Gastroesophageal sphincter (tissue), 3 donors: ENCODE results near the gene FHIT.

Experiments
- CTCF ChIP-seq, 4 experiments: fragments of 200-600 bp in 2 of 4; fragments of 450-650 bp in 2 of 4; sonication (generic) in 1 of 4; IDR thresholded peaks; one replicate each; pipeline ENCODE4 v1.5.1; 2017 to 2019; ENCODE audit warnings: antibody characterized with exemption in 4 of 4, mild to moderate bottlenecking in 2 of 4, moderate library complexity in 2 of 4
- EP300 ChIP-seq: sonication (generic); formaldehyde crosslinking; IDR thresholded peaks from one replicate; pipeline ENCODE4 v1.6.1; 2017; ENCODE audit warnings: antibody characterized with exemption, mild to moderate bottlenecking
- POLR2A ChIP-seq, 2 donors: fragments of 450-650 bp; IDR thresholded peaks; one replicate each; pipeline ENCODE4 v1.6.1; 2017; ENCODE audit warnings: antibody characterized with exemption in 2 of 2, mild to moderate bottlenecking in 2 of 2, moderate library complexity in 1 of 2
- POLR2AphosphoS5 ChIP-seq: sonication (generic); formaldehyde crosslinking; IDR thresholded peaks from one replicate; pipeline ENCODE4 v1.6.1; 2017; ENCODE audit warnings: antibody characterized with exemption

DNA sequence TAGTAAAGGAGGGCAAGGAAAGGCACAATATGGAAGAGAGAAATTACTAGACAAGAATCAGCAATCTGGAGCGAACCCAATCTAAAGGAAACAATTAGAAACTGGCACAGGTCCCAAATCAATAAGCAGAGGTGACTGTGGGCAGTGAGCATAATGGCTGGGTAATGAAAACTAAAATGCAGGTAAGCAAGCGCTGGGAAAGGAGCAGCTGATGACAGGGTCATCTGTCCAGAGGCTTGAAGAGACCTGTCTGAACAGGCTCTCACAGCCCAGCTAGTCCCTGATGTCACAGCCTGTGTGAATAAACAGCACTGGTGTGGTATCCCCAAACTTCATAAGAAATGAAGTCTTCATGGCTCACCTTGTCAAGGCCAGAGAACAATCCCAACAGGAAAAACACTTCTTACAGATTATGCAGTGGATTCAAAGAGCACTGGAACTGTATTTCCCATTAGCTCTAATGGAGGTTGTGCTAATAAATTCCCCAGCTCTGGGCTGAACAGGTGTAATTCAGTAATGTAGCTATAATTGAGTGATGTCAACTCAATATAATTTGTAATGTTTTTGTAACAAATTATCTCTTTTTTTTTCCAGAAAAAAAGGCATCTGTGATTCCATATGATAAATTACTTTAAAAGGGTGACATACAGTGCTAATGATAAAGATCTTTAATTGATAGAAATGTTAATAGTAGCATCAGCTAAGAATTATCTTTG, 197.3 kb downstream of the FHIT start:
- TF ChIP-seq CTCF (IDR thresholded peaks at IDR 0.05) (no peak), POLR2A (IDR thresholded peaks at IDR 0.05) (no peak), POLR2AphosphoS5 (no peak), EP300 (no peak)
